K562 (cell line): ENCODE results near the gene PPP1R10. TPM values are rescaled to one million over a fixed set of nuclear protein-coding genes. Genes with fewer than 3 reads are reported as not detected.

Experiments used
- ATAC-seq: fragments of 200-7000 bp; cut with Tn5 transposase; 3 replicates; pipeline ENCODE4 v1.9.1; 2020; ENCODE audit warnings: moderate library complexity
- BruUV-seq: library from RNA; stranded (reverse); fragments of 400-500 nt; replicated peaks from 2 replicates; lab custom pipeline; 2021; lab: Mats Ljungman, UMichigan
- CTCF ChIA-PET: fragments of 300-600 bp; formaldehyde crosslinking; extraction: SDS; loops from one replicate; lab custom pipeline; 2021; ENCODE audit warnings: low intra/inter-chr PET ratio; lab: Yijun Ruan, JAX
- POLR2A ChIA-PET: fragments of 300-600, 350-650 bp; sonication (Branson Sonifier 250); formaldehyde crosslinking; extraction: SDS; loops from one replicate; lab custom pipeline; 2021; ENCODE audit warnings: antibody characterized with exemption, inconsistent platforms; lab: Yijun Ruan, JAX
- DNase-seq, 4 experiments: peaks; one replicate each; pipeline versions ENCODE4 v3.0.0 to v3.0.0-alpha.2; 2011 to 2018; ENCODE audit warnings: low spot score in 3 of 4, mixed read lengths in 3 of 4; ENCODE audit errors: extremely low read depth in 1 of 4
- FAIRE-seq: peaks from 2 replicates; lab custom pipeline; 2011; peaks lifted over from hg19 to GRCh38; lab: Jason Lieb, UNC
- H2AFZ ChIP-seq: 2 replicates; pipeline ENCODE4 v1.6.0; 2011; ENCODE audit warnings: low read depth, low read length, control low read depth, inconsistent platforms
- H3K27ac ChIP-seq: fragments of 200-600 bp; 3 replicates; pipeline ENCODE4 v1.8.0; 2011; ENCODE audit warnings: low read depth, mild to moderate bottlenecking, control low read depth, inconsistent platforms, low read length, moderate library complexity, mixed read lengths; ENCODE audit errors: extremely low read depth
- H3K27me3 ChIP-seq, 2 experiments: fragments of 300-600 bp in 1 of 2; 2 replicates in 1 of 2; 3 replicates in 1 of 2; pipeline versions ENCODE4 v1.6.0 to v1.8.0; 2011; ENCODE audit warnings: inconsistent platforms in 2 of 2, low read length in 2 of 2, mild to moderate bottlenecking in 1 of 2, mixed read lengths in 1 of 2, moderate library complexity in 1 of 2; ENCODE audit not compliant: control insufficient read depth in 2 of 2, insufficient read depth in 2 of 2
- H3K36me3 ChIP-seq: fragments of 300-600 bp; 3 replicates; pipeline ENCODE4 v1.8.0; 2011; ENCODE audit warnings: mild to moderate bottlenecking, low read length, inconsistent platforms; ENCODE audit not compliant: control insufficient read depth, insufficient read depth
- H3K4me1 ChIP-seq, 2 experiments: fragments of 200-600 bp in 1 of 2; replicated peaks in 1 of 2; 2 replicates in 1 of 2; 3 replicates in 1 of 2; pipeline versions ENCODE4 v1.5.1 to v1.8.0; 2011; ENCODE audit warnings: inconsistent platforms in 2 of 2, low read length in 2 of 2, mild to moderate bottlenecking in 1 of 2, mixed read lengths in 1 of 2, moderate library complexity in 1 of 2; ENCODE audit not compliant: control insufficient read depth in 2 of 2, insufficient read depth in 2 of 2
- H3K4me2 ChIP-seq: 2 replicates; pipeline ENCODE4 v1.6.1; 2011; ENCODE audit warnings: low read length, control low read depth, inconsistent platforms, mixed read lengths; ENCODE audit not compliant: insufficient read depth
- H3K4me3 ChIP-seq: fragments of 200-600 bp; sonication (generic), shearing (Covaris generic); 2 replicates; pipeline ENCODE4 v1.5.1; 2016; ENCODE audit warnings: control low read depth, inconsistent platforms
- H3K79me2 ChIP-seq: fragments of 200-600 bp; 3 replicates; pipeline ENCODE4 v1.8.0; 2011; ENCODE audit warnings: low read length, inconsistent platforms; ENCODE audit not compliant: control insufficient read depth, insufficient read depth
- H3K9ac ChIP-seq, 2 experiments: 2 replicates each; pipeline versions ENCODE4 v1.6.0 to v1.6.1; 2011; ENCODE audit warnings: low read depth in 2 of 2, low read length in 2 of 2, control low read depth in 1 of 2, inconsistent platforms in 1 of 2, mild to moderate bottlenecking in 1 of 2, mixed read lengths in 1 of 2; ENCODE audit not compliant: insufficient read depth in 1 of 2
- H3K9me1 ChIP-seq: one replicate; pipeline ENCODE4 v1.6.0; 2011; ENCODE audit warnings: inconsistent platforms, mild to moderate bottlenecking, low read length, moderate library complexity; ENCODE audit not compliant: control insufficient read depth, insufficient read depth
- H3K9me3 ChIP-seq: replicated peaks from 2 replicates; pipeline ENCODE4 v1.5.1; 2011; ENCODE audit warnings: low read depth, low read length, inconsistent platforms; ENCODE audit not compliant: control insufficient read depth, insufficient read depth
- H4K20me1 ChIP-seq: replicated peaks from 2 replicates; pipeline ENCODE4 v1.6.1; 2011; ENCODE audit warnings: low read length, inconsistent platforms, mixed read lengths; ENCODE audit not compliant: control insufficient read depth, insufficient read depth
- DDX20 ChIP-seq: fragments of 450-650 bp; IDR thresholded peaks from 2 replicates; pipeline ENCODE4 v1.6.1; 2016; ENCODE audit warnings: missing genetic modification characterization, low read depth, mild to moderate bottlenecking, missing compliant biosample characterization, moderate library complexity
- E2F3 ChIP-seq: fragments of 250-450 bp; sonication (Bioruptor Pico); IDR thresholded peaks from 2 replicates; pipeline ENCODE4 v1.4.0; 2020; ENCODE audit warnings: mild to moderate bottlenecking
- SP1 ChIP-seq: sonication (generic); formaldehyde crosslinking; IDR thresholded peaks from 2 replicates; pipeline ENCODE4 v1.8.1; 2022; ENCODE audit warnings: mild to moderate bottlenecking, missing genetic modification reagents
- ZNF507 ChIP-seq: conservative IDR thresholded peaks from 2 replicates; pipeline ENCODE4 v1.6.1; 2017; ENCODE audit warnings: missing genetic modification characterization, missing compliant biosample characterization
- WGBS: fragments of 100-300 bp; shearing (Covaris generic); methylation state at CpG from one replicate; pipeline ENCODE4 v1.1.6; 2016; ENCODE audit warnings: low coverage, mixed read lengths; ENCODE audit not compliant: insufficient coverage; ENCODE audit errors: missing lambda C conversion rate; 5-methylcytosine and 5-hydroxymethylcytosine counted together
- in situ Hi-C: fragments of 300-500 bp; cut with MboI; formaldehyde crosslinking; loops from 4 replicates; pipeline ENCODE4 v1.15.0; 2018; ENCODE audit warnings: inconsistent platforms, mixed read lengths
- intact Hi-C: fragments of 100-400 bp; cut with micrococcal nuclease; formaldehyde crosslinking; loops from 2 replicates; pipeline ENCODE4 v1.14.2; 2022
- polyA plus RNA-seq, 8 experiments: library from polyadenylated mRNA; depleted of rRNA in 4 of 8; stranded (reverse) in 5 of 8; unstranded in 3 of 8; fragments of >200 nt; fragmentation: Nextera tagmentation in 2 of 8; fragmentation: Illumina TruSeq in 1 of 8; extraction: Ambion mirVana in 2 of 8; extraction: Trizol in 1 of 8; gene quantifications; 2 replicates each; pipeline versions ENCODE4 v1.2.1 to v1.2.3, GENCODE V29; 2011 to 2014; ENCODE audit warnings: inconsistent platforms in 1 of 8, missing spikeins in 1 of 8
- total RNA-seq, 7 experiments: library from RNA; depleted of rRNA in 6 of 7; stranded (reverse); fragments of >200 nt in 6 of 7; fragmentation: Illumina TruSeq in 2 of 7; extraction: Trizol in 2 of 7; gene quantifications; 2 replicates each; pipeline versions ENCODE4 v1.2.1 to v1.2.3, GENCODE V29; 2011 to 2021; ENCODE audit warnings: low replicate concordance in 1 of 7
- TF ChIP-seq, protein P1 (sequence below): fragments of 450-650 bp; IDR thresholded peaks from 2 replicates; pipeline ENCODE4 v1.6.1; 2016; ENCODE audit warnings: low read depth, mild to moderate bottlenecking, moderate library complexity
- TF ChIP-seq, protein P2 (sequence below): fragments of 450-650 bp; IDR thresholded peaks from 2 replicates; pipeline ENCODE4 v1.6.1; 2016; ENCODE audit warnings: antibody characterized with exemption

Gene PPP1R10
- total and polyA plus RNA-seq, 9 of the 15 experiments (the other 6 are each of a cell fraction or from before 2014, with no cell fraction given) = 14.1 to 65.5 (median 32.6) TPM

DNA sequence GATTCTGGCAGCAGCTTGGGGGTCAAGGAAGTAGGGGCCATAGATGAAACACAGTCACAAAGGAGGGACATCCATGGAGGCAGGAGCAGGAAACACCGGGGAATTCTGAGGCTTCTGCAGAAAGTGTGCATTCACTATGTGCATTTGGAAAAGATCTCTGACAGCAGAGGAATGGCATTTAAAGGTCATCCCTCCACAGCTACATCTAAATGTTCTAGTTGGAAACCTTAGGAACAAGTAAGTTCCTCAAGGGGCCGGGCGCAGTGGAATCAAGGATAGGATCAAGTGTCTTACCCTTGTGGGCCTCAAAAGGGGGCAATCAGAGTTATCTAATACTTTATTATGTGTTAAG is 38.7 kb upstream of the PPP1R10 start:
- ATAC-seq = no peak
- POLR2A ChIA-PET = interaction anchor here (1.0 to 1.2 kb wide), 2 partner anchors 14 to 27 kb away, joined by 3 to 4 read pairs; no protein-coding TSS in a partner anchor

More for the DNA sequence above, 38.7 kb upstream of the PPP1R10 start:
- no peaks in the 10 kb centered on the region for H3K79me2 ChIP-seq
- CTCF ChIA-PET = no interaction called here
- no TSS peak for BruUV-seq
- H2AFZ ChIP-seq = no peak overlapping the region
- intact Hi-C loops (no loop called here), in situ Hi-C loops (no loop called here)
- H3K4me3 ChIP-seq = no peak overlapping the region
- no peak overlapping the region for H3K4me2 ChIP-seq
- H3K4me1 ChIP-seq = no peaks in the 10 kb centered on the region; a peak in 1 of 5 replicates
- 98% methylated on average over 3 of the region's 3 CpGs for WGBS
- no peaks in the 10 kb centered on the region for H4K20me1 ChIP-seq
- no peaks in the 10 kb centered on the region for H3K27me3 ChIP-seq
- FAIRE-seq (no peak), DNase-seq (no peak)
- H3K36me3 ChIP-seq = peaks cover 91% of the 10 kb centered on the region
- no peaks in the 10 kb centered on the region for H3K9me3 ChIP-seq
- H3K9ac ChIP-seq = no peak overlapping the region
- H3K27ac ChIP-seq = no peak overlapping the region
- no peaks in the 10 kb centered on the region for H3K9me1 ChIP-seq
- TF ChIP-seq, protein P1, sequence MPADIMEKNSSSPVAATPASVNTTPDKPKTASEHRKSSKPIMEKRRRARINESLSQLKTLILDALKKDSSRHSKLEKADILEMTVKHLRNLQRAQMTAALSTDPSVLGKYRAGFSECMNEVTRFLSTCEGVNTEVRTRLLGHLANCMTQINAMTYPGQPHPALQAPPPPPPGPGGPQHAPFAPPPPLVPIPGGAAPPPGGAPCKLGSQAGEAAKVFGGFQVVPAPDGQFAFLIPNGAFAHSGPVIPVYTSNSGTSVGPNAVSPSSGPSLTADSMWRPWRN = no peak
- no peak for TF ChIP-seq ZNF507 (tag)
- TF ChIP-seq, protein P2, sequence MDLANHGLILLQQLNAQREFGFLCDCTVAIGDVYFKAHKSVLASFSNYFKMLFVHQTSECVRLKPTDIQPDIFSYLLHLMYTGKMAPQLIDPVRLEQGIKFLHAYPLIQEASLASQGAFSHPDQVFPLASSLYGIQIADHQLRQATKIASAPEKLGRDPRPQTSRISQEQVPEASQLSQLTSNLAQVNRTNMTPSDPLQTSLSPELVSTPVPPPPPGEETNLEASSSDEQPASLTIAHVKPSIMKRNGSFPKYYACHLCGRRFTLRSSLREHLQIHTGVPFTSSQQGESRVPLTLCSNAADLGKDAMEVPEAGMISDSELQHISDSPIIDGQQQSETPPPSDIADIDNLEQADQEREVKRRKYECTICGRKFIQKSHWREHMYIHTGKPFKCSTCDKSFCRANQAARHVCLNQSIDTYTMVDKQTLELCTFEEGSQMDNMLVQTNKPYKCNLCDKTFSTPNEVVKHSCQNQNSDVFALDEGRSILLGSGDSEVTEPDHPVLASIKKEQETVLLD = no peak
- TF ChIP-seq E2F3 (CRISPR knock-in tag) = no peak
- no peak for TF ChIP-seq DDX20 (tag)
- TF ChIP-seq SP1 (CRISPR knock-in tag) = no peak
